Parathyroid adenoma (tissue), 2 donors: ENCODE measurements around the gene ATOSA.

Source experiments
- H2AFZ ChIP-seq: fragments of 300-600 bp; sonication (generic); one replicate; pipeline ENCODE4 v1.7.0; 2017; ENCODE audit warnings: antibody characterized with exemption, mild to moderate bottlenecking
- H3K27ac ChIP-seq: fragments of 300-600 bp; sonication (generic); one replicate; pipeline ENCODE4 v1.7.0; 2017
- H3K27me3 ChIP-seq: fragments of 300-600 bp; sonication (generic); one replicate; pipeline ENCODE4 v1.7.0; 2017; ENCODE audit warnings: low read length; ENCODE audit not compliant: control insufficient read depth, insufficient read depth
- H3K36me3 ChIP-seq: fragments of 300-600 bp; sonication (generic); one replicate; pipeline ENCODE4 v1.7.0; 2017; ENCODE audit warnings: low read length; ENCODE audit not compliant: control insufficient read depth, insufficient read depth
- H3K4me1 ChIP-seq: fragments of 300-600 bp; sonication (generic); one replicate; pipeline ENCODE4 v1.7.0; 2017; ENCODE audit warnings: control low read depth
- H3K4me2 ChIP-seq: fragments of 300-600 bp; sonication (generic); one replicate; pipeline ENCODE4 v1.7.0; 2017; ENCODE audit warnings: low read length
- H3K4me3 ChIP-seq: fragments of 300-600 bp; sonication (generic); one replicate; pipeline ENCODE4 v1.7.0; 2017; ENCODE audit warnings: low read depth, low read length
- H3K79me2 ChIP-seq: fragments of 300-600 bp; sonication (generic); one replicate; pipeline ENCODE4 v1.7.0; 2017; ENCODE audit warnings: control low read depth
- H3K9ac ChIP-seq: fragments of 300-600 bp; sonication (generic); one replicate; pipeline ENCODE4 v1.7.0; 2017; ENCODE audit warnings: mild to moderate bottlenecking
- H3K9me3 ChIP-seq: fragments of 300-600 bp; sonication (generic); one replicate; pipeline ENCODE4 v1.7.0; 2017; ENCODE audit warnings: low read length; ENCODE audit not compliant: control insufficient read depth
- CTCF ChIP-seq: fragments of 300-600 bp; sonication (generic); IDR thresholded peaks from one replicate; pipeline ENCODE4 v1.7.0; 2017; ENCODE audit warnings: antibody characterized with exemption, mild to moderate bottlenecking
- donor health status: primary hyperparathyroidism.

Gene ATOSA

GRCh38 chr15:52714968-52715367, 35.8 kb upstream of the ATOSA start:
- Histone ChIP-seq H3K9ac (no peak overlapping the region), H3K36me3 (no peaks in the 10 kb centered on the region), H3K79me2 (no peaks in the 10 kb centered on the region), H3K27me3 (no peaks in the 10 kb centered on the region), H3K4me2 (no peak overlapping the region), H3K4me1 (no peaks in the 10 kb centered on the region), H2AFZ (no peak overlapping the region), H3K4me3 (no peak overlapping the region), H3K27ac (no peak overlapping the region), H3K9me3 (no peaks in the 10 kb centered on the region)
- no peak for TF ChIP-seq CTCF

GRCh38 chr15:52710708-52711389, 31.7 kb upstream of the ATOSA start:
- H3K4me1 ChIP-seq, result no peaks in the 10 kb centered on the region
- H2AFZ ChIP-seq, result no peak overlapping the region
- TF ChIP-seq CTCF, result no peak
- H3K4me3 ChIP-seq, result no peak overlapping the region
- no peak overlapping the region for H3K4me2 ChIP-seq
- H3K27ac ChIP-seq, result no peak overlapping the region
- H3K36me3 ChIP-seq, result no peaks in the 10 kb centered on the region
- H3K9me3 ChIP-seq, result no peaks in the 10 kb centered on the region
- H3K79me2 ChIP-seq, result no peaks in the 10 kb centered on the region
- H3K9ac ChIP-seq, result no peak overlapping the region
- no peaks in the 10 kb centered on the region for H3K27me3 ChIP-seq

GRCh38 chr15:52710050-52710707, 31.0 kb upstream of the ATOSA start:
- Histone ChIP-seq H3K79me2 (no peaks in the 10 kb centered on the region), H2AFZ (peak overlapping the region; percentile 84), H3K27ac (peak overlapping the region; percentile 81), H3K4me3 (no peak overlapping the region), H3K4me2 (no peak overlapping the region), H3K9me3 (no peaks in the 10 kb centered on the region), H3K36me3 (no peaks in the 10 kb centered on the region), H3K9ac (no peak overlapping the region), H3K4me1 (no peaks in the 10 kb centered on the region), H3K27me3 (no peaks in the 10 kb centered on the region)
- no peak for TF ChIP-seq CTCF

- H2AFZ ChIP-seq, result peak overlapping the region; percentile 84
- no peaks in the 10 kb centered on the region for H3K79me2 ChIP-seq
- no peaks in the 10 kb centered on the region for H3K9me3 ChIP-seq
- TF ChIP-seq CTCF, result no peak
- H3K9ac ChIP-seq, result no peak overlapping the region
- no peaks in the 10 kb centered on the region for H3K27me3 ChIP-seq
- H3K4me1 ChIP-seq, result no peaks in the 10 kb centered on the region
- H3K4me2 ChIP-seq, result no peak overlapping the region
- no peak overlapping the region for H3K4me3 ChIP-seq
- no peaks in the 10 kb centered on the region for H3K36me3 ChIP-seq
- H3K27ac ChIP-seq, result peak overlapping the region; percentile 81
Measured at GRCh38 chr15:52709187-52709981, 30.2 kb upstream of the ATOSA start.
